GM23338 (cell line): ENCODE measurements around the gene P4HA3. TPM values are rescaled to one million over a fixed set of nuclear protein-coding genes. Genes with fewer than 3 reads are reported as not detected.

ENCODE experiments used
- ATAC-seq: fragments of 200-7000 bp; cut with Tn5 transposase; 3 replicates; pipeline ENCODE4 v1.9.1; 2020
- DNase-seq: peaks from one replicate; pipeline ENCODE4 v3.0.0-alpha.2; 2015; ENCODE audit warnings: low spot score
- H2AFZ ChIP-seq: fragments of 200-600 bp; sonication (generic); 2 replicates; pipeline ENCODE4 v1.8.0; 2016; ENCODE audit warnings: antibody characterized with exemption, mild to moderate bottlenecking, moderate library complexity
- H3F3A ChIP-seq: fragments of 200-600 bp; sonication (generic); replicated peaks from 2 replicates; pipeline ENCODE4 v1.8.0; 2017; ENCODE audit warnings: antibody characterized with exemption, mixed run types, low read depth
- H3K27ac ChIP-seq: fragments of 200-600 bp; sonication (generic); 2 replicates; pipeline ENCODE4 v1.6.1; 2016; ENCODE audit warnings: low read depth
- H3K27me3 ChIP-seq: fragments of 200-600 bp; sonication (generic); 2 replicates; pipeline ENCODE4 v1.8.0; 2016; ENCODE audit warnings: mild to moderate bottlenecking, mixed run types, moderate library complexity; ENCODE audit not compliant: insufficient read depth
- H3K36me3 ChIP-seq: fragments of 200-600 bp; sonication (generic); 2 replicates; pipeline ENCODE4 v1.8.0; 2016; ENCODE audit warnings: mild to moderate bottlenecking; ENCODE audit not compliant: insufficient read depth
- H3K4me1 ChIP-seq: fragments of 200-600 bp; sonication (generic); 2 replicates; pipeline ENCODE4 v1.8.0; 2016; ENCODE audit warnings: mild to moderate bottlenecking, moderate library complexity; ENCODE audit not compliant: insufficient read depth
- H3K4me2 ChIP-seq: fragments of 200-600 bp; sonication (generic); 2 replicates; pipeline ENCODE4 v1.7.1; 2017; ENCODE audit warnings: mixed run types
- H3K4me3 ChIP-seq: fragments of 200-600 bp; sonication (generic); 2 replicates; pipeline ENCODE4 v1.6.1; 2016; ENCODE audit warnings: mixed run types
- H3K79me2 ChIP-seq: fragments of 200-600 bp; sonication (generic); replicated peaks from 2 replicates; pipeline ENCODE4 v1.8.0; 2017; ENCODE audit warnings: mild to moderate bottlenecking; ENCODE audit not compliant: insufficient read depth
- H3K9me2 ChIP-seq: fragments of 200-600 bp; sonication (generic); 2 replicates; pipeline ENCODE4 v1.8.0; 2017; ENCODE audit not compliant: insufficient read depth
- H4K20me1 ChIP-seq: fragments of 200-600 bp; sonication (generic); replicated peaks from 2 replicates; pipeline ENCODE4 v1.8.0; 2017; ENCODE audit warnings: mild to moderate bottlenecking; ENCODE audit not compliant: insufficient read depth
- H3K27ac Mint-ChIP-seq: 2 replicates; pipeline ENCODE4 v1.8.0; 2020; ENCODE audit warnings: inconsistent platforms, mild to moderate bottlenecking, moderate library complexity, mixed read lengths
- H3K27me3 Mint-ChIP-seq: 3 replicates; pipeline ENCODE4 v1.8.0; 2022; ENCODE audit warnings: low read depth, mild to moderate bottlenecking, moderate library complexity, mixed read lengths, inconsistent platforms; ENCODE audit not compliant: insufficient read depth, poor library complexity
- H3K36me3 Mint-ChIP-seq: 3 replicates; pipeline ENCODE4 v1.8.0; 2021; ENCODE audit warnings: low read depth, mild to moderate bottlenecking, inconsistent platforms, moderate library complexity, mixed read lengths
- H3K4me1 Mint-ChIP-seq: 3 replicates; pipeline ENCODE4 v1.8.0; 2020; ENCODE audit warnings: mild to moderate bottlenecking, inconsistent platforms, mixed read lengths
- H3K4me3 Mint-ChIP-seq: 3 replicates; pipeline ENCODE4 v1.8.0; 2021; ENCODE audit warnings: moderate library complexity, mild to moderate bottlenecking, inconsistent platforms, mixed read lengths
- H3K9me3 Mint-ChIP-seq: 3 replicates; pipeline ENCODE4 v1.8.0; 2020; ENCODE audit warnings: moderate library complexity, mild to moderate bottlenecking, inconsistent platforms, mixed read lengths
- CREB1 ChIP-seq: fragments of 250-450 bp; sonication (Bioruptor Pico); IDR thresholded peaks from 2 replicates; pipeline ENCODE4 v1.5.0; 2020; ENCODE audit warnings: low read depth, mild to moderate bottlenecking, moderate library complexity
- EZH2 ChIP-seq: fragments of 200-600 bp; sonication (generic); IDR thresholded peaks from one replicate; pipeline ENCODE4 v1.8.0; 2017; ENCODE audit warnings: antibody characterized with exemption, mild to moderate bottlenecking, low read depth; ENCODE audit not compliant: unreplicated experiment
- EZH2phosphoT487 ChIP-seq: fragments of 200-600 bp; sonication (generic); IDR thresholded peaks from one replicate; pipeline ENCODE4 v1.8.1; 2018; ENCODE audit warnings: antibody characterized with exemption; ENCODE audit not compliant: unreplicated experiment
- JUNB ChIP-seq: IDR thresholded peaks from one replicate; pipeline ENCODE4 v1.6.1; 2016; ENCODE audit warnings: antibody characterized with exemption; ENCODE audit not compliant: unreplicated experiment
- NANOG ChIP-seq: IDR thresholded peaks from 2 replicates; pipeline ENCODE4 v1.6.1; 2016; ENCODE audit warnings: antibody characterized with exemption, borderline replicate concordance
- POLR2AphosphoS5 ChIP-seq: IDR thresholded peaks from 2 replicates; pipeline ENCODE4 v1.6.1; 2016; ENCODE audit warnings: antibody characterized with exemption, low read depth
- STAT1 ChIP-seq: IDR thresholded peaks from one replicate; pipeline ENCODE4 v1.6.1; 2016; ENCODE audit warnings: antibody characterized with exemption; ENCODE audit not compliant: unreplicated experiment
- ZNF114 ChIP-seq: fragments of 250-450 bp; sonication (Bioruptor Pico); IDR thresholded peaks from 2 replicates; pipeline ENCODE4 v1.5.0; 2020; ENCODE audit warnings: mild to moderate bottlenecking, moderate library complexity
- ZNF331 ChIP-seq: fragments of 250-450 bp; sonication (Bioruptor Pico); IDR thresholded peaks from 2 replicates; pipeline ENCODE4 v1.5.0; 2020; ENCODE audit warnings: low read depth, mild to moderate bottlenecking, moderate library complexity
- polyA plus RNA-seq: library from polyadenylated mRNA; unstranded; fragments of >200 nt; fragmentation: Nextera tagmentation; extraction: Ambion mirVana; gene quantifications from 2 replicates; pipeline ENCODE4 v1.2.1, GENCODE V29; 2016
- total RNA-seq: library from RNA; depleted of rRNA; stranded (reverse); fragments of >200 nt; shearing (Covaris generic); gene quantifications from 2 replicates; pipeline ENCODE4 v1.2.3, GENCODE V29; 2014
- TF ChIP-seq, protein P1 (sequence below), 2 experiments: fragments of 200-600 bp in 1 of 2; sonication (generic) in 1 of 2; conservative IDR thresholded peaks; 2 replicates each; pipeline versions ENCODE4 v1.5.1 to v1.6.1; 2016 to 2017; ENCODE audit warnings: antibody characterized with exemption in 2 of 2, low read depth in 2 of 2, mild to moderate bottlenecking in 2 of 2, moderate library complexity in 1 of 2
- TF ChIP-seq, protein P2 (sequence below): IDR thresholded peaks from one replicate; pipeline ENCODE4 v1.6.1; 2018; ENCODE audit warnings: antibody characterized with exemption; ENCODE audit not compliant: unreplicated experiment
- TF ChIP-seq, protein P3 (sequence below): IDR thresholded peaks from 2 replicates; pipeline ENCODE4 v1.6.1; 2016; ENCODE audit warnings: antibody characterized with exemption
- TF ChIP-seq, protein P4 (sequence below): fragments of 250-450 bp; sonication (Bioruptor Pico); IDR thresholded peaks from 2 replicates; pipeline ENCODE4 v1.5.0; 2020; ENCODE audit warnings: mild to moderate bottlenecking, moderate library complexity

Gene P4HA3
- total and polyA plus RNA-seq, 2 experiments from 2014 or later = 0.08 TPM; not detected in 1

DNA sequence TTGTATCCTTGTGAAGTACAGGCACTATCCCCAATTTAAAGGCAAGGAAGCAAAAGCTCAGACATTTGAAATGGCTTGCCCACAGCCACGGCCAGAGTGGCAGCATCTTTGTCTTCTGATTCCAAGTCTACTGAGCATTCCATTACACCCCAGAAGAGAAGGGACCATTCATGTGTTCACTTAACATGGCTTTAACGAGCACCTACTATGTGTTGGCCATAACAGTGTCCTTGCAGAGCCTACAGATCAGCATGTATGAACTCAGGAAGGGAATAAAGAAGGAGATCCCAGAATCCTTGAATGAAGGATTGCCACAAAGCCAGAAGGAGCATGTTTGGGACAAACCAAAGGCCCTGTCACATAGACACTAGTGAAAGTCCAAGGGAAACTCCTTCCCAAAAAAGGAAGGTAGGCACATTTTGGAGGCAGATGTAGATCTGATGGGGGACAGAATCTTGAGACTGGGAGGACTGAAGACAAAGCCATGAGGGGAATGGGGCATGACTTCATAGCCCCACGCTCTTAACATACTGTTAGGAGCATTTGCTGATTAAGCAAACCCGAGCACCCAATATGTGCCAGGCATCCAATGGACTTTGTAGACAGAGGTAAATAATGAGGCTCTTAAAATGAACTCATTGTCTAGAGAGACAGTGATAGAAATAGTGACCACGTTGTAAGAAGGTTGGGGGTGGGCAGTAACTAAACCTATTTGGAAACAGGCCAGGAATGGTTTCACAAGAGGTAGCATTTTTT is 54.9 kb downstream of the P4HA3 start:
- H3K4me3 ChIP-seq = no peak overlapping the region
- peaks cover 6% of the 10 kb centered on the region for H3K36me3 Mint-ChIP-seq

More for the DNA sequence above, 54.9 kb downstream of the P4HA3 start:
- Histone ChIP-seq H4K20me1 (no peaks in the 10 kb centered on the region; the same call in 1 of the 2 replicates), H3F3A (no peaks in the 10 kb centered on the region), H3K36me3 (no peaks in the 10 kb centered on the region; the same call in 1 of the 2 replicates), H3K79me2 (no peaks in the 10 kb centered on the region), H3K4me2 (no peak overlapping the region), H3K27me3 (no peaks in the 10 kb centered on the region), H3K27ac (no peak overlapping the region), H3K9me2 (no peaks in the 10 kb centered on the region), H3K4me1 (no peaks in the 10 kb centered on the region), H2AFZ (no peak overlapping the region)
- no peaks in the 10 kb centered on the region for H3K4me1 Mint-ChIP-seq
- H3K4me3 Mint-ChIP-seq = no peak overlapping the region
- DNase-seq (no peak), ATAC-seq (no peak)
- H3K27me3 Mint-ChIP-seq = peaks cover 3% of the 10 kb centered on the region
- H3K9me3 Mint-ChIP-seq = peaks cover 9% of the 10 kb centered on the region; the same call in 1 of the 3 replicates
- no peak overlapping the region for H3K27ac Mint-ChIP-seq
- TF ChIP-seq, protein P1, sequence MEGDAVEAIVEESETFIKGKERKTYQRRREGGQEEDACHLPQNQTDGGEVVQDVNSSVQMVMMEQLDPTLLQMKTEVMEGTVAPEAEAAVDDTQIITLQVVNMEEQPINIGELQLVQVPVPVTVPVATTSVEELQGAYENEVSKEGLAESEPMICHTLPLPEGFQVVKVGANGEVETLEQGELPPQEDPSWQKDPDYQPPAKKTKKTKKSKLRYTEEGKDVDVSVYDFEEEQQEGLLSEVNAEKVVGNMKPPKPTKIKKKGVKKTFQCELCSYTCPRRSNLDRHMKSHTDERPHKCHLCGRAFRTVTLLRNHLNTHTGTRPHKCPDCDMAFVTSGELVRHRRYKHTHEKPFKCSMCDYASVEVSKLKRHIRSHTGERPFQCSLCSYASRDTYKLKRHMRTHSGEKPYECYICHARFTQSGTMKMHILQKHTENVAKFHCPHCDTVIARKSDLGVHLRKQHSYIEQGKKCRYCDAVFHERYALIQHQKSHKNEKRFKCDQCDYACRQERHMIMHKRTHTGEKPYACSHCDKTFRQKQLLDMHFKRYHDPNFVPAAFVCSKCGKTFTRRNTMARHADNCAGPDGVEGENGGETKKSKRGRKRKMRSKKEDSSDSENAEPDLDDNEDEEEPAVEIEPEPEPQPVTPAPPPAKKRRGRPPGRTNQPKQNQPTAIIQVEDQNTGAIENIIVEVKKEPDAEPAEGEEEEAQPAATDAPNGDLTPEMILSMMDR (conservative IDR thresholded peaks at IDR 0.05; ENCODE audit: low read depth in 2 of 2) = no peak
- TF ChIP-seq, protein P2, sequence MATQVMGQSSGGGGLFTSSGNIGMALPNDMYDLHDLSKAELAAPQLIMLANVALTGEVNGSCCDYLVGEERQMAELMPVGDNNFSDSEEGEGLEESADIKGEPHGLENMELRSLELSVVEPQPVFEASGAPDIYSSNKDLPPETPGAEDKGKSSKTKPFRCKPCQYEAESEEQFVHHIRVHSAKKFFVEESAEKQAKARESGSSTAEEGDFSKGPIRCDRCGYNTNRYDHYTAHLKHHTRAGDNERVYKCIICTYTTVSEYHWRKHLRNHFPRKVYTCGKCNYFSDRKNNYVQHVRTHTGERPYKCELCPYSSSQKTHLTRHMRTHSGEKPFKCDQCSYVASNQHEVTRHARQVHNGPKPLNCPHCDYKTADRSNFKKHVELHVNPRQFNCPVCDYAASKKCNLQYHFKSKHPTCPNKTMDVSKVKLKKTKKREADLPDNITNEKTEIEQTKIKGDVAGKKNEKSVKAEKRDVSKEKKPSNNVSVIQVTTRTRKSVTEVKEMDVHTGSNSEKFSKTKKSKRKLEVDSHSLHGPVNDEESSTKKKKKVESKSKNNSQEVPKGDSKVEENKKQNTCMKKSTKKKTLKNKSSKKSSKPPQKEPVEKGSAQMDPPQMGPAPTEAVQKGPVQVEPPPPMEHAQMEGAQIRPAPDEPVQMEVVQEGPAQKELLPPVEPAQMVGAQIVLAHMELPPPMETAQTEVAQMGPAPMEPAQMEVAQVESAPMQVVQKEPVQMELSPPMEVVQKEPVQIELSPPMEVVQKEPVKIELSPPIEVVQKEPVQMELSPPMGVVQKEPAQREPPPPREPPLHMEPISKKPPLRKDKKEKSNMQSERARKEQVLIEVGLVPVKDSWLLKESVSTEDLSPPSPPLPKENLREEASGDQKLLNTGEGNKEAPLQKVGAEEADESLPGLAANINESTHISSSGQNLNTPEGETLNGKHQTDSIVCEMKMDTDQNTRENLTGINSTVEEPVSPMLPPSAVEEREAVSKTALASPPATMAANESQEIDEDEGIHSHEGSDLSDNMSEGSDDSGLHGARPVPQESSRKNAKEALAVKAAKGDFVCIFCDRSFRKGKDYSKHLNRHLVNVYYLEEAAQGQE = no peak
- no peak for TF ChIP-seq STAT1
- no peak for TF ChIP-seq CREB1 (CRISPR knock-in tag)
- TF ChIP-seq ZNF331 (CRISPR knock-in tag) = no peak
- no peak for TF ChIP-seq POLR2AphosphoS5
- TF ChIP-seq, protein P3, sequence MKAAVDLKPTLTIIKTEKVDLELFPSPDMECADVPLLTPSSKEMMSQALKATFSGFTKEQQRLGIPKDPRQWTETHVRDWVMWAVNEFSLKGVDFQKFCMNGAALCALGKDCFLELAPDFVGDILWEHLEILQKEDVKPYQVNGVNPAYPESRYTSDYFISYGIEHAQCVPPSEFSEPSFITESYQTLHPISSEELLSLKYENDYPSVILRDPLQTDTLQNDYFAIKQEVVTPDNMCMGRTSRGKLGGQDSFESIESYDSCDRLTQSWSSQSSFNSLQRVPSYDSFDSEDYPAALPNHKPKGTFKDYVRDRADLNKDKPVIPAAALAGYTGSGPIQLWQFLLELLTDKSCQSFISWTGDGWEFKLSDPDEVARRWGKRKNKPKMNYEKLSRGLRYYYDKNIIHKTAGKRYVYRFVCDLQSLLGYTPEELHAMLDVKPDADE = no peak
- TF ChIP-seq, protein P4, sequence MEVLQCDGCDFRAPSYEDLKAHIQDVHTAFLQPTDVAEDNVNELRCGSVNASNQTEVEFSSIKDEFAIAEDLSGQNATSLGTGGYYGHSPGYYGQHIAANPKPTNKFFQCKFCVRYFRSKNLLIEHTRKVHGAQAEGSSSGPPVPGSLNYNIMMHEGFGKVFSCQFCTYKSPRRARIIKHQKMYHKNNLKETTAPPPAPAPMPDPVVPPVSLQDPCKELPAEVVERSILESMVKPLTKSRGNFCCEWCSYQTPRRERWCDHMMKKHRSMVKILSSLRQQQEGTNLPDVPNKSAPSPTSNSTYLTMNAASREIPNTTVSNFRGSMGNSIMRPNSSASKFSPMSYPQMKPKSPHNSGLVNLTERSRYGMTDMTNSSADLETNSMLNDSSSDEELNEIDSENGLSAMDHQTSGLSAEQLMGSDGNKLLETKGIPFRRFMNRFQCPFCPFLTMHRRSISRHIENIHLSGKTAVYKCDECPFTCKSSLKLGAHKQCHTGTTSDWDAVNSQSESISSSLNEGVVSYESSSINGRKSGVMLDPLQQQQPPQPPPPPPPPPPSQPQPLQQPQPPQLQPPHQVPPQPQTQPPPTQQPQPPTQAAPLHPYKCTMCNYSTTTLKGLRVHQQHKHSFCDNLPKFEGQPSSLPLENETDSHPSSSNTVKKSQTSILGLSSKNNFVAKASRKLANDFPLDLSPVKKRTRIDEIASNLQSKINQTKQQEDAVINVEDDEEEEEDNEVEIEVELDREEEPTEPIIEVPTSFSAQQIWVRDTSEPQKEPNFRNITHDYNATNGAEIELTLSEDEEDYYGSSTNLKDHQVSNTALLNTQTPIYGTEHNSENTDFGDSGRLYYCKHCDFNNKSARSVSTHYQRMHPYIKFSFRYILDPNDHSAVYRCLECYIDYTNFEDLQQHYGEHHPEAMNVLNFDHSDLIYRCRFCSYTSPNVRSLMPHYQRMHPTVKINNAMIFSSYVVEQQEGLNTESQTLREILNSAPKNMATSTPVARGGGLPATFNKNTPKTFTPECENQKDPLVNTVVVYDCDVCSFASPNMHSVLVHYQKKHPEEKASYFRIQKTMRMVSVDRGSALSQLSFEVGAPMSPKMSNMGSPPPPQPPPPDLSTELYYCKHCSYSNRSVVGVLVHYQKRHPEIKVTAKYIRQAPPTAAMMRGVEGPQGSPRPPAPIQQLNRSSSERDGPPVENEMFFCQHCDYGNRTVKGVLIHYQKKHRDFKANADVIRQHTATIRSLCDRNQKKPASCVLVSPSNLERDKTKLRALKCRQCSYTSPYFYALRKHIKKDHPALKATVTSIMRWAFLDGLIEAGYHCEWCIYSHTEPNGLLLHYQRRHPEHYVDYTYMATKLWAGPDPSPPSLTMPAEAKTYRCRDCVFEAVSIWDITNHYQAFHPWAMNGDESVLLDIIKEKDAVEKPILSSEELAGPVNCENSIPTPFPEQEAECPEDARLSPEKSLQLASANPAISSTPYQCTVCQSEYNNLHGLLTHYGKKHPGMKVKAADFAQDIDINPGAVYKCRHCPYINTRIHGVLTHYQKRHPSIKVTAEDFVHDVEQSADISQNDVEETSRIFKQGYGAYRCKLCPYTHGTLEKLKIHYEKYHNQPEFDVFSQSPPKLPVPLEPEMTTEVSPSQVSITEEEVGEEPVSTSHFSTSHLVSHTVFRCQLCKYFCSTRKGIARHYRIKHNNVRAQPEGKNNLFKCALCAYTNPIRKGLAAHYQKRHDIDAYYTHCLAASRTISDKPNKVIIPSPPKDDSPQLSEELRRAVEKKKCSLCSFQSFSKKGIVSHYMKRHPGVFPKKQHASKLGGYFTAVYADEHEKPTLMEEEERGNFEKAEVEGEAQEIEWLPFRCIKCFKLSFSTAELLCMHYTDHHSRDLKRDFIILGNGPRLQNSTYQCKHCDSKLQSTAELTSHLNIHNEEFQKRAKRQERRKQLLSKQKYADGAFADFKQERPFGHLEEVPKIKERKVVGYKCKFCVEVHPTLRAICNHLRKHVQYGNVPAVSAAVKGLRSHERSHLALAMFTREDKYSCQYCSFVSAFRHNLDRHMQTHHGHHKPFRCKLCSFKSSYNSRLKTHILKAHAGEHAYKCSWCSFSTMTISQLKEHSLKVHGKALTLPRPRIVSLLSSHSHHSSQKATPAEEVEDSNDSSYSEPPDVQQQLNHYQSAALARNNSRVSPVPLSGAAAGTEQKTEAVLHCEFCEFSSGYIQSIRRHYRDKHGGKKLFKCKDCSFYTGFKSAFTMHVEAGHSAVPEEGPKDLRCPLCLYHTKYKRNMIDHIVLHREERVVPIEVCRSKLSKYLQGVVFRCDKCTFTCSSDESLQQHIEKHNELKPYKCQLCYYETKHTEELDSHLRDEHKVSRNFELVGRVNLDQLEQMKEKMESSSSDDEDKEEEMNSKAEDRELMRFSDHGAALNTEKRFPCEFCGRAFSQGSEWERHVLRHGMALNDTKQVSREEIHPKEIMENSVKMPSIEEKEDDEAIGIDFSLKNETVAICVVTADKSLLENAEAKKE (CRISPR knock-in tag) = no peak
- no peak for TF ChIP-seq NANOG
- no peak for TF ChIP-seq JUNB
- TF ChIP-seq EZH2 = no peak
- TF ChIP-seq ZNF114 = no peak
- no peak for TF ChIP-seq EZH2phosphoT487
